Body of pancreas (tissue), 4 donors: ENCODE results near the gene QRICH2.

Source experiments
- POLR2A ChIP-seq, 3 donors: fragments of 450-650 bp; IDR thresholded peaks; one replicate each; pipeline ENCODE4 v1.6.1; 2016; ENCODE audit warnings: antibody characterized with exemption in 3 of 3, mild to moderate bottlenecking in 2 of 3
- TF ChIP-seq, protein P1 (sequence below), 7 experiments: fragments of 450-650 bp in 4 of 7; fragments of 200-600 bp in 3 of 7; sonication (generic) in 3 of 7; IDR thresholded peaks; one replicate each; pipeline ENCODE4 v1.5.1; 2016 to 2019; ENCODE audit warnings: antibody characterized with exemption in 7 of 7

DNA sequence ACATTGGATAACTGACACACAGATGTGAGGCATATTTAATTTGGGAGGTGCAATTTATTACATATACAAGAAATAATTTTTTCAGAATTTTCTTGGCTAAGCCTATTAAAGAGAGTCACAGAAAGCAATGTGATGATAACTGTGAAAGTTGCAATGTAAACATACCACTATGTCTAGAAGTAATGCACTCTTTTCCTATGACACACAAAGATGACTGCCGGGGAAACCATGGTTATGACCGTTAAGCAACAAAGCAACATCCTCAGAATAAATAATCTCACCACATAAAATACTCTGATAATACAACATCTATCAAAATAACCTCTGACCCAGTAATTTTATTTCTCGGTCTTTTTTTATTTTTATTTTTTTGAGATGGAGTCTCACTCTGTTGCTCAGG lies 10.5 kb upstream of the QRICH2 start:
- TF ChIP-seq, protein P1, sequence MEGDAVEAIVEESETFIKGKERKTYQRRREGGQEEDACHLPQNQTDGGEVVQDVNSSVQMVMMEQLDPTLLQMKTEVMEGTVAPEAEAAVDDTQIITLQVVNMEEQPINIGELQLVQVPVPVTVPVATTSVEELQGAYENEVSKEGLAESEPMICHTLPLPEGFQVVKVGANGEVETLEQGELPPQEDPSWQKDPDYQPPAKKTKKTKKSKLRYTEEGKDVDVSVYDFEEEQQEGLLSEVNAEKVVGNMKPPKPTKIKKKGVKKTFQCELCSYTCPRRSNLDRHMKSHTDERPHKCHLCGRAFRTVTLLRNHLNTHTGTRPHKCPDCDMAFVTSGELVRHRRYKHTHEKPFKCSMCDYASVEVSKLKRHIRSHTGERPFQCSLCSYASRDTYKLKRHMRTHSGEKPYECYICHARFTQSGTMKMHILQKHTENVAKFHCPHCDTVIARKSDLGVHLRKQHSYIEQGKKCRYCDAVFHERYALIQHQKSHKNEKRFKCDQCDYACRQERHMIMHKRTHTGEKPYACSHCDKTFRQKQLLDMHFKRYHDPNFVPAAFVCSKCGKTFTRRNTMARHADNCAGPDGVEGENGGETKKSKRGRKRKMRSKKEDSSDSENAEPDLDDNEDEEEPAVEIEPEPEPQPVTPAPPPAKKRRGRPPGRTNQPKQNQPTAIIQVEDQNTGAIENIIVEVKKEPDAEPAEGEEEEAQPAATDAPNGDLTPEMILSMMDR (IDR thresholded peaks at IDR 0.05), result no peak
- TF ChIP-seq POLR2A (IDR thresholded peaks at IDR 0.05), result no peak
